A549 (cell line): ENCODE data around the gene TWIST2. TPM values are rescaled to one million over a fixed set of nuclear protein-coding genes. Genes with fewer than 3 reads are reported as not detected.

Source experiments
- ATAC-seq, 2 experiments: fragments of 200-7000 bp in 1 of 2; fragments of >200 bp in 1 of 2; cut with Nextera tagmentation in 1 of 2; cut with Tn5 transposase in 1 of 2; 3 replicates each; pipeline versions ENCODE4 v1.8.0 to v1.9.1; 2018 to 2020; ENCODE audit warnings: mild to moderate bottlenecking in 1 of 2, moderate library complexity in 1 of 2
- CTCF ChIA-PET: fragments of 300-600 bp; sonication (Branson Sonifier 250); formaldehyde crosslinking; extraction: SDS; loops from one replicate; lab custom pipeline; 2021; ENCODE audit warnings: antibody characterized with exemption, inconsistent platforms; lab: Yijun Ruan, JAX
- POLR2A ChIA-PET: fragments of 350-600 bp; formaldehyde crosslinking; extraction: SDS; loops from one replicate; lab custom pipeline; 2021; ENCODE audit warnings: antibody characterized with exemption, inconsistent platforms; lab: Yijun Ruan, JAX
- DNase-seq, 2 experiments: peaks; one replicate each; pipeline versions ENCODE4 v3.0.0 to v3.0.0-alpha.2; 2011 to 2016; ENCODE audit warnings: low read depth in 1 of 2, low spot score in 1 of 2
- FAIRE-seq: peaks from 2 replicates; lab custom pipeline; 2011; peaks lifted over from hg19 to GRCh38; lab: Jason Lieb, UNC
- H3K27ac ChIP-seq, 2 experiments: fragments of >200 bp; sonication (Bioruptor Twin); formaldehyde crosslinking; 3 replicates each; pipeline ENCODE4 v1.5.1; 2016 to 2017
- H3K4me1 ChIP-seq: fragments of >200 bp; sonication (Bioruptor Twin); formaldehyde crosslinking; 3 replicates; pipeline ENCODE4 v1.6.1; 2016
- H3K4me2 ChIP-seq: fragments of >200 bp; sonication (Bioruptor Twin); formaldehyde crosslinking; 3 replicates; pipeline ENCODE4 v1.6.1; 2016
- H3K4me3 ChIP-seq: fragments of >200 bp; sonication (Bioruptor Twin); formaldehyde crosslinking; 3 replicates; pipeline ENCODE4 v1.5.1; 2016
- H3K9me3 ChIP-seq: fragments of >200 bp; sonication (Bioruptor Twin); formaldehyde crosslinking; 3 replicates; pipeline ENCODE4 v1.6.1; 2016
- CEBPB ChIP-seq, 2 experiments: fragments of >200 bp in 1 of 2; sonication (Bioruptor Twin) in 1 of 2; formaldehyde crosslinking in 1 of 2; IDR thresholded peaks; 2 replicates each; pipeline ENCODE4 v1.6.1; 2012 to 2016
- CHD2 ChIP-seq: fragments of 150-350 bp; IDR thresholded peaks from 2 replicates; pipeline ENCODE4 v1.6.1; 2014; ENCODE audit warnings: low read length; ENCODE audit not compliant: partially characterized antibody
- CHD4 ChIP-seq: fragments of 200-600 bp; sonication (generic); IDR thresholded peaks from 2 replicates; pipeline ENCODE4 v1.6.1; 2016; ENCODE audit warnings: antibody characterized with exemption, mild to moderate bottlenecking, borderline replicate concordance
- EHMT2 ChIP-seq: fragments of 200-600 bp; sonication (generic); IDR thresholded peaks from 2 replicates; pipeline ENCODE4 v1.6.1; 2016; ENCODE audit warnings: antibody characterized with exemption, low read depth, mild to moderate bottlenecking, moderate library complexity
- FOXS1 ChIP-seq: fragments of 250-450 bp; sonication (Bioruptor Pico); IDR thresholded peaks from 2 replicates; pipeline ENCODE4 v1.5.0; 2020; ENCODE audit warnings: mild to moderate bottlenecking, moderate library complexity
- GATA3 ChIP-seq: IDR thresholded peaks from 2 replicates; pipeline ENCODE4 v1.6.1; 2012; ENCODE audit warnings: borderline replicate concordance
- HDAC2 ChIP-seq: fragments of 200-600 bp; sonication (generic); IDR thresholded peaks from 2 replicates; pipeline ENCODE4 v1.6.1; 2016
- HMGXB4 ChIP-seq: fragments of 250-450 bp; sonication (Bioruptor Pico); IDR thresholded peaks from 2 replicates; pipeline ENCODE4 v1.5.0; 2021; ENCODE audit warnings: mild to moderate bottlenecking, moderate library complexity, borderline replicate concordance
- JUN ChIP-seq, 2 experiments: fragments of >200 bp; sonication (Bioruptor Twin); formaldehyde crosslinking; IDR thresholded peaks; 2 replicates in 1 of 2; 3 replicates in 1 of 2; pipeline ENCODE4 v1.6.1; 2016 to 2017
- MAFK ChIP-seq: fragments of 450-650 bp; IDR thresholded peaks from 2 replicates; pipeline ENCODE4 v1.6.1; 2014; ENCODE audit not compliant: partially characterized antibody
- MAX ChIP-seq: IDR thresholded peaks from 2 replicates; pipeline ENCODE4 v1.6.1; 2012
- NFE2L2 ChIP-seq: fragments of 150-350 bp; conservative IDR thresholded peaks from 2 replicates; pipeline ENCODE4 v1.6.1; 2014; ENCODE audit warnings: low read length
- NPAS2 ChIP-seq: fragments of 250-450 bp; sonication (Bioruptor Pico); IDR thresholded peaks from 2 replicates; pipeline ENCODE4 v1.8.0; 2022; ENCODE audit warnings: mild to moderate bottlenecking, moderate library complexity, borderline replicate concordance
- NR3C1 ChIP-seq: fragments of >200 bp; sonication (Bioruptor Twin); formaldehyde crosslinking; IDR thresholded peaks from 3 replicates; pipeline ENCODE4 v1.6.1; 2017
- PBX3 ChIP-seq: IDR thresholded peaks from 2 replicates; pipeline ENCODE4 v1.6.1; 2012
- POLR2AphosphoS2 ChIP-seq: conservative IDR thresholded peaks from 2 replicates; pipeline ENCODE4 v1.6.1; 2012; ENCODE audit warnings: low read length, improper control_type of control experiment, inconsistent platforms
- RAD21 ChIP-seq, 2 experiments: fragments of >200 bp in 1 of 2; sonication (Bioruptor Twin) in 1 of 2; formaldehyde crosslinking in 1 of 2; IDR thresholded peaks in 1 of 2; conservative IDR thresholded peaks in 1 of 2; 2 replicates in 1 of 2; 3 replicates in 1 of 2; pipeline ENCODE4 v1.6.1; 2012 to 2018; ENCODE audit warnings: inconsistent platforms in 1 of 2
- RARB ChIP-seq: fragments of 250-450 bp; sonication (Bioruptor Pico); IDR thresholded peaks from 2 replicates; pipeline ENCODE4 v1.8.0; 2021; ENCODE audit warnings: mild to moderate bottlenecking, moderate library complexity
- RFX5 ChIP-seq: fragments of 450-650 bp; IDR thresholded peaks from 2 replicates; pipeline ENCODE4 v1.7.1; 2014; ENCODE audit warnings: antibody characterized with exemption, mild to moderate bottlenecking, moderate library complexity
- ZC3H11A ChIP-seq: fragments of 450-650 bp; IDR thresholded peaks from 2 replicates; pipeline ENCODE4 v1.6.1; 2014; ENCODE audit warnings: antibody characterized with exemption, mild to moderate bottlenecking
- ZSCAN20 ChIP-seq: fragments of 250-450 bp; sonication (Bioruptor Pico); IDR thresholded peaks from 2 replicates; pipeline ENCODE4 v1.8.0; 2022; ENCODE audit warnings: mild to moderate bottlenecking, moderate library complexity
- WGBS: methylation state at CpG from one replicate; pipeline ENCODE4 v1.1.6; 2017; ENCODE audit errors: missing lambda C conversion rate; 5-methylcytosine and 5-hydroxymethylcytosine counted together
- polyA plus RNA-seq, 4 experiments: library from polyadenylated mRNA; depleted of rRNA in 3 of 4; stranded (reverse); fragments of >200 nt; fragmentation: RNase III in 1 of 4; extraction: RNeasy Plus Mini Kit Qiagen cat#74134 plus additional on column Dnase treatment in 1 of 4; gene quantifications; 2 replicates in 3 of 4; 3 replicates in 1 of 4; pipeline ENCODE4 v1.2.3, GENCODE V29; 2011 to 2017
- TF ChIP-seq, protein P1 (sequence below): fragments of >200 bp; sonication (Bioruptor Twin); formaldehyde crosslinking; IDR thresholded peaks from 2 replicates; pipeline ENCODE4 v1.6.1; 2016
- TF ChIP-seq, protein P2 (sequence below): fragments of 250-450 bp; sonication (Bioruptor Pico); IDR thresholded peaks from 2 replicates; pipeline ENCODE4 v1.5.0; 2020; ENCODE audit warnings: low read depth, mild to moderate bottlenecking, moderate library complexity
- TF ChIP-seq, protein P3 (sequence below): IDR thresholded peaks from 2 replicates; pipeline ENCODE4 v1.6.1; 2012; ENCODE audit warnings: low read depth, borderline replicate concordance

The TWIST2 gene
- polyA plus RNA-seq, 2 of the 4 experiments (the other 2 are of a cell fraction): 7.1 to 8.2 TPM

- CTCF ChIA-PET: interaction anchor here (1.7 kb wide), 1 partner anchor 9 kb away, joined by 6 read pairs; no protein-coding TSS in a partner anchor
- TF ChIP-seq EHMT2: no peak
- no peak for TF ChIP-seq HDAC2
- no peak for TF ChIP-seq FOXS1 (CRISPR knock-in tag)
- TF ChIP-seq, protein P1, sequence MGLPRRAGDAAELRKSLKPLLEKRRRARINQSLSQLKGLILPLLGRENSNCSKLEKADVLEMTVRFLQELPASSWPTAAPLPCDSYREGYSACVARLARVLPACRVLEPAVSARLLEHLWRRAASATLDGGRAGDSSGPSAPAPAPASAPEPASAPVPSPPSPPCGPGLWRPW: no peak
- no peak for TF ChIP-seq CHD4
- TF ChIP-seq GATA3: no peak
- TF ChIP-seq NPAS2 (CRISPR knock-in tag): no peak
- no peak for TF ChIP-seq CHD2
- no peak for TF ChIP-seq ZC3H11A
- no peak for TF ChIP-seq MAFK
- TF ChIP-seq ZSCAN20 (CRISPR knock-in tag): no peak
- TF ChIP-seq NR3C1: no peak
- TF ChIP-seq RAD21 (conservative IDR thresholded peaks at IDR 0.05 in 1 of 2, IDR thresholded peaks at IDR 0.05 in 1 of 2): no peak
- no peak for TF ChIP-seq CEBPB (IDR thresholded peaks at IDR 0.05)
- H3K4me2 ChIP-seq: no peak overlapping the region
- ATAC-seq (no peak), FAIRE-seq (no peak), DNase-seq (no peak)
- no peaks in the 10 kb centered on the region for H3K9me3 ChIP-seq
- H3K27ac ChIP-seq: no peak overlapping the region
- H3K4me1 ChIP-seq: no peaks in the 10 kb centered on the region
- WGBS: 95% methylated on average over 10 of the region's 10 CpGs
- H3K4me3 ChIP-seq: no peak overlapping the region
- POLR2A ChIA-PET: no interaction called here
Observed at GRCh38 chr2:238894950-238895298, 47.0 kb downstream of the TWIST2 start.

GRCh38 chr2:238895361-238895882 is 47.5 kb downstream of the TWIST2 start:
- 88% methylated on average over 17 of the region's 20 CpGs for WGBS
- Histone ChIP-seq H3K9me3 (no peaks in the 10 kb centered on the region), H3K27ac (peak overlapping the region in 1 of 2 experiments; percentile 35; a peak in 1 of 6 replicates)
- no peak for TF ChIP-seq NFE2L2
- TF ChIP-seq MAX: no peak
- no peak for TF ChIP-seq PBX3
- TF ChIP-seq RARB (CRISPR knock-in tag): no peak
- TF ChIP-seq JUN (IDR thresholded peaks at IDR 0.05): no peak
- no peak for TF ChIP-seq HMGXB4
- TF ChIP-seq POLR2AphosphoS2: no peak
- TF ChIP-seq, protein P2, sequence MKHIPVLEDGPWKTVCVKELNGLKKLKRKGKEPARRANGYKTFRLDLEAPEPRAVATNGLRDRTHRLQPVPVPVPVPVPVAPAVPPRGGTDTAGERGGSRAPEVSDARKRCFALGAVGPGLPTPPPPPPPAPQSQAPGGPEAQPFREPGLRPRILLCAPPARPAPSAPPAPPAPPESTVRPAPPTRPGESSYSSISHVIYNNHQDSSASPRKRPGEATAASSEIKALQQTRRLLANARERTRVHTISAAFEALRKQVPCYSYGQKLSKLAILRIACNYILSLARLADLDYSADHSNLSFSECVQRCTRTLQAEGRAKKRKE: no peak
- TF ChIP-seq, protein P1: no peak
- no peak for TF ChIP-seq RFX5
- TF ChIP-seq, protein P3, sequence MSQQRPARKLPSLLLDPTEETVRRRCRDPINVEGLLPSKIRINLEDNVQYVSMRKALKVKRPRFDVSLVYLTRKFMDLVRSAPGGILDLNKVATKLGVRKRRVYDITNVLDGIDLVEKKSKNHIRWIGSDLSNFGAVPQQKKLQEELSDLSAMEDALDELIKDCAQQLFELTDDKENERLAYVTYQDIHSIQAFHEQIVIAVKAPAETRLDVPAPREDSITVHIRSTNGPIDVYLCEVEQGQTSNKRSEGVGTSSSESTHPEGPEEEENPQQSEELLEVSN: no peak
- TF ChIP-seq, all 56 proteins: peak for 0
- Histone ChIP-seq H3K4me2 (no peak overlapping the region), H3K4me3 (no peak overlapping the region), H3K4me1 (no peaks in the 10 kb centered on the region)
- ChIA-PET CTCF (interaction anchor here (1.7 kb wide), 1 partner anchor 9 kb away, joined by 6 read pairs; no protein-coding TSS in a partner anchor), POLR2A (no interaction called here)
- no peak for FAIRE-seq
- DNase-seq: no peak
- no peak for ATAC-seq
